H1 (cell line): Measurements from ENCODE around the gene CSNK1D. TPM values are rescaled to one million over a fixed set of nuclear protein-coding genes. Genes with fewer than 3 reads are reported as not detected.

Source experiments
- CTCF ChIA-PET: fragments of 300-600 bp; sonication (Branson Sonifier 250); formaldehyde crosslinking; loops from one replicate; lab custom pipeline; 2021; ENCODE audit not compliant: partially characterized antibody; lab: Charles Lee
- POLR2A ChIA-PET: fragments of 300-600 bp; sonication (Branson Sonifier 250); formaldehyde crosslinking; loops from one replicate; lab custom pipeline; 2021; ENCODE audit warnings: inconsistent platforms; ENCODE audit not compliant: partially characterized antibody; lab: Charles Lee
- DNase-seq, 2 experiments: peaks; one replicate each; pipeline versions ENCODE4 v3.0.0 to v3.0.0-alpha.2; 2010 to 2022; ENCODE audit warnings: low spot score in 2 of 2, low read depth in 1 of 2, mixed read lengths in 1 of 2
- FAIRE-seq: peaks from 2 replicates; lab custom pipeline; 2011; peaks lifted over from hg19 to GRCh38; lab: Jason Lieb, UNC
- H2AFZ ChIP-seq: 2 replicates; pipeline ENCODE4 v1.8.1; 2012; ENCODE audit warnings: low read length, inconsistent platforms
- H2AK5ac ChIP-seq: 2 replicates; pipeline ENCODE4 v1.6.1; 2013; ENCODE audit warnings: low read depth, low read length
- H2BK120ac ChIP-seq: replicated peaks from 2 replicates; pipeline ENCODE3; 2013; ENCODE audit warnings: low read depth, low read length, inconsistent platforms
- H2BK12ac ChIP-seq: 2 replicates; pipeline ENCODE4 v1.6.1; 2013; ENCODE audit warnings: low read depth, low read length
- H2BK15ac ChIP-seq: 2 replicates; pipeline ENCODE4 v1.6.1; 2013; ENCODE audit warnings: low read length
- H2BK20ac ChIP-seq: 2 replicates; pipeline ENCODE4 v1.6.1; 2013; ENCODE audit warnings: low read length
- H2BK5ac ChIP-seq: 2 replicates; pipeline ENCODE4 v1.6.1; 2013; ENCODE audit warnings: low read depth, low read length
- H3K14ac ChIP-seq: 2 replicates; pipeline ENCODE4 v1.6.1; 2013; ENCODE audit warnings: inconsistent platforms; ENCODE audit not compliant: insufficient read length
- H3K18ac ChIP-seq: 2 replicates; pipeline ENCODE4 v1.6.1; 2013; ENCODE audit warnings: low read length; ENCODE audit errors: extremely low read depth
- H3K23ac ChIP-seq: 2 replicates; pipeline ENCODE4 v1.6.1; 2013; ENCODE audit warnings: inconsistent platforms; ENCODE audit not compliant: insufficient read length
- H3K23me2 ChIP-seq: 2 replicates; pipeline ENCODE4 v1.6.1; 2013; ENCODE audit warnings: low read depth, low read length
- H3K27ac ChIP-seq: 2 replicates; pipeline ENCODE4 v1.6.1; 2011; ENCODE audit warnings: low read depth, low read length, inconsistent platforms
- H3K27me3 ChIP-seq, 4 experiments: replicated peaks in 1 of 4; 1 replicate in 1 of 4; 2 replicates in 3 of 4; pipeline versions ENCODE4 v1.6.1 to v1.8.1; 2011 to 2013; ENCODE audit warnings: low read length in 3 of 4, mild to moderate bottlenecking in 3 of 4, inconsistent platforms in 2 of 4, mixed read lengths in 2 of 4, moderate library complexity in 1 of 4; ENCODE audit not compliant: control insufficient read depth in 3 of 4, insufficient read depth in 3 of 4; ENCODE audit errors: extremely low read depth in 1 of 4
- H3K36me3 ChIP-seq, 4 experiments: 2 replicates each; pipeline versions ENCODE4 v1.6.1 to v1.8.1; 2011 to 2013; ENCODE audit warnings: mild to moderate bottlenecking in 4 of 4, low read length in 3 of 4, moderate library complexity in 2 of 4, control low read depth in 1 of 4, inconsistent platforms in 1 of 4; ENCODE audit not compliant: insufficient read depth in 4 of 4, control insufficient read depth in 2 of 4
- H3K4ac ChIP-seq: replicated peaks from 2 replicates; pipeline ENCODE3; 2013; ENCODE audit warnings: low read length, low read depth, mixed read lengths, inconsistent platforms; ENCODE audit not compliant: insufficient read length
- H3K4me1 ChIP-seq, 4 experiments: replicated peaks in 1 of 4; 1 replicate in 1 of 4; 2 replicates in 3 of 4; pipeline versions ENCODE4 v1.6.1 to v1.8.1; 2011 to 2013; ENCODE audit warnings: low read length in 3 of 4, inconsistent platforms in 2 of 4, mixed read lengths in 1 of 4; ENCODE audit not compliant: insufficient read depth in 4 of 4, control insufficient read depth in 3 of 4
- H3K4me2 ChIP-seq, 2 experiments: 2 replicates each; pipeline versions ENCODE4 v1.6.1 to v1.8.1; 2011 to 2013; ENCODE audit warnings: low read depth in 2 of 2, low read length in 2 of 2, control low read depth in 1 of 2, inconsistent platforms in 1 of 2, mild to moderate bottlenecking in 1 of 2; ENCODE audit not compliant: insufficient read depth in 1 of 2
- H3K4me3 ChIP-seq, 4 experiments: fragments of 200-600, 300-600 bp in 1 of 4; sonication (generic), shearing (Covaris generic), sonication (Bioruptor Twin) in 1 of 4; 2 replicates each; pipeline versions ENCODE4 v1.5.1 to v1.8.1; 2011 to 2016; ENCODE audit warnings: low read length in 4 of 4, low read depth in 3 of 4, control low read depth in 2 of 4, inconsistent platforms in 2 of 4, mild to moderate bottlenecking in 2 of 4, mixed read lengths in 1 of 4, moderate library complexity in 1 of 4; ENCODE audit not compliant: insufficient read depth in 2 of 4; ENCODE audit errors: extremely low read depth in 1 of 4
- H3K56ac ChIP-seq: replicated peaks from 2 replicates; pipeline ENCODE3; 2013; ENCODE audit warnings: low read depth, mild to moderate bottlenecking, mixed read lengths, low read length, inconsistent platforms; ENCODE audit not compliant: insufficient read length
- H3K79me1 ChIP-seq: 2 replicates; pipeline ENCODE4 v1.6.1; 2013; ENCODE audit warnings: low read depth, low read length, control low read depth
- H3K79me2 ChIP-seq, 2 experiments: 2 replicates each; pipeline versions ENCODE4 v1.6.1 to v1.8.1; 2012 to 2013; ENCODE audit warnings: low read length in 2 of 2, mild to moderate bottlenecking in 2 of 2, inconsistent platforms in 1 of 2; ENCODE audit not compliant: insufficient read depth in 2 of 2, control insufficient read depth in 1 of 2
- H3K9ac ChIP-seq, 4 experiments: replicated peaks in 1 of 4; 1 replicate in 1 of 4; 2 replicates in 3 of 4; pipeline versions ENCODE4 v1.6.1 to v1.8.1; 2011 to 2013; ENCODE audit warnings: low read depth in 3 of 4, low read length in 3 of 4, control low read depth in 2 of 4, mild to moderate bottlenecking in 2 of 4, moderate library complexity in 2 of 4, inconsistent platforms in 1 of 4; ENCODE audit errors: extremely low read depth in 1 of 4
- H3K9me3 ChIP-seq, 2 experiments: 2 replicates each; pipeline versions ENCODE4 v1.6.1 to v1.8.1; 2012 to 2013; ENCODE audit warnings: mild to moderate bottlenecking in 2 of 2, moderate library complexity in 2 of 2, control low read depth in 1 of 2, inconsistent platforms in 1 of 2, low read depth in 1 of 2, low read length in 1 of 2, mixed read lengths in 1 of 2; ENCODE audit not compliant: insufficient read depth in 2 of 2
- H4K20me1 ChIP-seq, 2 experiments: replicated peaks in 1 of 2; 2 replicates each; pipeline versions ENCODE3 to v1.8.1; 2011 to 2013; ENCODE audit warnings: inconsistent platforms in 2 of 2, low read length in 2 of 2, mild to moderate bottlenecking in 1 of 2; ENCODE audit not compliant: insufficient read depth in 2 of 2, control insufficient read depth in 1 of 2
- H4K5ac ChIP-seq: 2 replicates; pipeline ENCODE4 v1.6.1; 2013; ENCODE audit warnings: low read length, low read depth, mixed read lengths, inconsistent platforms; ENCODE audit not compliant: insufficient read length
- H4K8ac ChIP-seq: 2 replicates; pipeline ENCODE4 v1.8.0; 2013; ENCODE audit warnings: mild to moderate bottlenecking, moderate library complexity, low read length, inconsistent platforms; ENCODE audit not compliant: insufficient read depth; ENCODE audit errors: extremely low read depth
- H4K91ac ChIP-seq: replicated peaks from 2 replicates; pipeline ENCODE3; 2013; ENCODE audit warnings: low read length, mixed read lengths, inconsistent platforms; ENCODE audit not compliant: insufficient read length
- SUZ12 ChIP-seq: fragments of 200-600 bp; sonication (generic); IDR thresholded peaks from 2 replicates; pipeline ENCODE4 v1.6.1; 2012; ENCODE audit warnings: mild to moderate bottlenecking, inconsistent platforms, low read length, moderate library complexity, mixed read lengths
- whole genome bisulfite sequencing, 2 experiments: shearing (Covaris generic) in 1 of 2; methylation state at CpG; one replicate each; pipeline versions ENCODE4 v1.1.6 to v1.1.7; 2013 to 2015; ENCODE audit warnings: low lambda C conversion rate in 2 of 2, mixed read lengths in 2 of 2, inconsistent platforms in 1 of 2, low coverage in 1 of 2, missing lambda C conversion rate in 1 of 2; ENCODE audit not compliant: insufficient replicate concordance in 2 of 2, insufficient coverage in 1 of 2, insufficient read length in 1 of 2; ENCODE audit errors: extremely low coverage in 1 of 2, missing lambda C conversion rate in 1 of 2; 5-methylcytosine and 5-hydroxymethylcytosine counted together
- polyA plus RNA-seq, 7 experiments: library from polyadenylated mRNA; depleted of rRNA in 3 of 7; stranded (reverse) in 5 of 7; unstranded in 2 of 7; fragments of >200 nt in 5 of 7; fragments of 200-250 nt in 2 of 7; gene quantifications; 1 replicate in 5 of 7; 2 replicates in 1 of 7; 4 replicates in 1 of 7; pipeline versions ENCODE4 v1.2.1 to v1.2.3, GENCODE V29; 2011 to 2013; ENCODE audit warnings: missing spikeins in 2 of 7, mixed read lengths in 2 of 7
- total RNA-seq: library from RNA; stranded (reverse); fragmentation: NEBNext Ultra II Directional; extraction: Animal tissue kit (Norgen Biotek cat#: 25700); gene quantifications from 2 replicates; pipeline ENCODE4 v1.2.1, GENCODE V29; 2021

CSNK1D gene
- total and polyA plus RNA-seq, 2 of the 8 experiments (the other 6 are each of a cell fraction or from before 2014, with no cell fraction given): 73.5 to 103 TPM

DNA sequence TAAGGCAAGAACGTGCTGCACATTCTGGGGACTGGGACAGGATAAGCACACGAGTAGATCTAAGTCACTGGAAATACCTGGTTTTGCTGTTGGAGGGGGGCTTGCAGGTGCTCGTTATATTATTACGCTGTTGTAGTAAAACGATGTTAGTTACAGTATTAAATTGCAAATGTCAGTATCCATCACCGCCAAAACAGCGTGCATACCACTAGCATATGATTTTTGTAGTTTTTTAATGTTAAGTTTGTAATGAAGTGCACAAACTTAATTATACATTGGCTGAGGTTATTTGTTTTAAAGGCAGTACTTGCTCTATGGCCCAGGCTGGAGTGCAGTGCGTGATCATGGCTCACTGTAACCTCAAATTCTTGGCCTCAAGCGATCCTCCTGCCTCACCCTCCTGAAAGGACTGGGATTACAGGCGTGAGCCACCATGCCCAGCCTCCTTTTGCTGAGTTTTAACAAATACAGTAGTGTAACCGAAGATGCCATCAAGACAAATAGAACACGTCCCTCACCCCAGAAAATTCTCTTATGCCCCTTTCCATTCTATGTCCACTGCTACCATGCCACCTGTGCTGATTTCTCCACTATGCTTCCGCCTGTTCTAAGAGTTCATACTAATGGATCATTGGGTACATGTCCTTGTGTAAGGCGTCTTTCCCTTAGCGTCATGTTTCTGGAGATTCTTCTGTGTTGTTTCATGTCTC is 20.7 kb upstream of the CSNK1D start:
- H4K20me1 ChIP-seq: peaks cover 0 to 2% of the 10 kb centered on the region in 2 experiments
- H2BK15ac ChIP-seq: no peak overlapping the region
- H3K56ac ChIP-seq: no peak overlapping the region
- H3K36me3 ChIP-seq: no peaks in the 10 kb centered on the region
- H4K8ac ChIP-seq: no peak overlapping the region
- H3K9me3 ChIP-seq: no peaks in the 10 kb centered on the region
- H3K79me1 ChIP-seq: no peaks in the 10 kb centered on the region
- ChIA-PET POLR2A (interaction anchor here (0.6 to 3.5 kb wide), 5 partner anchors 9 to 55 kb away, joined by 3 to 41 read pairs (median 4); partner anchors contain the start of gene CSNK1D), CTCF (no interaction called here)
- H2AK5ac ChIP-seq: no peak overlapping the region
- peak overlapping the region; percentile 27 to 74 (median 61); a peak in 7 of 8 replicates for H3K4me3 ChIP-seq
- FAIRE-seq (no peak), DNase-seq (no peak)
- 78% methylated on average over 15 of the region's 15 CpGs; no CpG with 5 or more reads in 1 of the 2 experiments for WGBS, 2 experiments
- H2AFZ ChIP-seq: no peak overlapping the region
- H3K4me2 ChIP-seq: peak overlapping the region; percentile 83 to 95
- no peak overlapping the region for H3K4ac ChIP-seq
- H3K27me3 ChIP-seq: peaks cover 0 to 7% (median 4%) of the 10 kb centered on the region in 4 experiments; a peak in 3 of 7 replicates
- H4K91ac ChIP-seq: no peak overlapping the region
- H3K79me2 ChIP-seq: no peaks in the 10 kb centered on the region; a peak in 1 of 4 replicates
- no peak overlapping the region for H2BK120ac ChIP-seq
- H3K27ac ChIP-seq: no peak overlapping the region
- no peak overlapping the region for H4K5ac ChIP-seq
- no peak overlapping the region for H3K23ac ChIP-seq
- peak overlapping the region in 1 of 4 experiments; percentile 65; a peak in 1 of 7 replicates for H3K9ac ChIP-seq
- H3K14ac ChIP-seq: no peak overlapping the region
- H2BK12ac ChIP-seq: no peak overlapping the region
- no peak overlapping the region for H2BK5ac ChIP-seq
- no peak overlapping the region for H2BK20ac ChIP-seq
- H3K23me2 ChIP-seq: no peaks in the 10 kb centered on the region; the same call in 1 of the 2 replicates
- no peak overlapping the region for H3K18ac ChIP-seq
- peaks cover 0 to 20% (median 5%) of the 10 kb centered on the region in 4 experiments; a peak in 5 of 7 replicates for H3K4me1 ChIP-seq
- TF ChIP-seq SUZ12: 0 out of 2 replicates have a peak, but pooled peaks have one; percentile 14
